Activated B cell treated with CpG ODN at 0.5 μM for 24 hours (primary cell): ENCODE results near the gene CYP3A7. TPM values are rescaled to one million over a fixed set of nuclear protein-coding genes. Genes with fewer than 3 reads are reported as not detected.
"Not testable (repeated sequence)": the region's sequence is repeated elsewhere in the genome, so short reads cannot be mapped to it uniquely, and the experiment has no call there.

Experiments used
- ATAC-seq: fragments of 200-7000 bp; cut with Tn5 transposase; one replicate; pipeline ENCODE4 v1.10.0; 2021; ENCODE audit warnings: low read depth, mild to moderate bottlenecking, moderate library complexity
- CTCF ChIA-PET: fragments of 350-600 bp; sonication (Branson Sonifier 250); formaldehyde crosslinking; loops from one replicate; lab custom pipeline; 2021; ENCODE audit warnings: antibody characterized with exemption; lab: Charles Lee
- POLR2A ChIA-PET: fragments of 350-600 bp; sonication (Branson Sonifier 250); formaldehyde crosslinking; loops from one replicate; lab custom pipeline; 2021; ENCODE audit warnings: antibody characterized with exemption; lab: Charles Lee
- DNase-seq: peaks from one replicate; pipeline ENCODE4 v3.0.0; 2022
- H3K27ac Mint-ChIP-seq: one replicate; pipeline ENCODE4 v1.8.0; 2020; ENCODE audit warnings: mixed read lengths
- H3K27me3 Mint-ChIP-seq: one replicate; pipeline ENCODE4 v1.8.0; 2021; ENCODE audit warnings: mixed read lengths
- H3K36me3 Mint-ChIP-seq: one replicate; pipeline ENCODE4 v1.8.0; 2021; ENCODE audit warnings: low read depth, mixed read lengths
- H3K4me1 Mint-ChIP-seq: one replicate; pipeline ENCODE4 v1.8.0; 2021; ENCODE audit warnings: mixed read lengths
- H3K4me3 Mint-ChIP-seq: one replicate; pipeline ENCODE4 v1.8.0; 2020; ENCODE audit warnings: mild to moderate bottlenecking, mixed read lengths
- H3K9me3 Mint-ChIP-seq: one replicate; pipeline ENCODE4 v1.8.0; 2020; ENCODE audit warnings: mixed read lengths
- CTCF ChIP-seq: fragments of 200-600 bp; IDR thresholded peaks from one replicate; pipeline ENCODE4 v1.8.0; 2022; ENCODE audit warnings: antibody characterized with exemption, mild to moderate bottlenecking
- intact Hi-C: fragments of 100-400 bp; cut with micrococcal nuclease; formaldehyde crosslinking; loops from one replicate; pipeline ENCODE4 v1.15.1; 2024
- total RNA-seq: library from RNA; stranded (reverse); gene quantifications from 2 replicates; pipeline ENCODE4 v1.2.3, GENCODE V29; 2022

Gene CYP3A7
- total RNA-seq, 1 donor from 2014 or later, result not detected

- no peaks in the 10 kb centered on the region for H3K4me1 Mint-ChIP-seq
- no peak for ATAC-seq
- H3K27me3 Mint-ChIP-seq, result peaks cover 81% of the 10 kb centered on the region
- peaks cover 5% of the 10 kb centered on the region for H3K9me3 Mint-ChIP-seq
- no peak overlapping the region for H3K27ac Mint-ChIP-seq
- no peaks in the 10 kb centered on the region for H3K36me3 Mint-ChIP-seq
- ChIA-PET POLR2A (no interaction called here), CTCF (no interaction called here)
- no peak for TF ChIP-seq CTCF
- intact Hi-C loops, result no loop called here
- DNase-seq, result no peak
- no peak overlapping the region for H3K4me3 Mint-ChIP-seq
Observed at GRCh38 chr7:99778880-99779279, 43.9 kb upstream of the CYP3A7 start.

GRCh38 chr7:99773395-99773794 is 38.4 kb upstream of the CYP3A7 start:
- H3K27me3 Mint-ChIP-seq, result peaks cover 85% of the 10 kb centered on the region
- H3K4me1 Mint-ChIP-seq, H3K9me3 Mint-ChIP-seq, H3K36me3 Mint-ChIP-seq, H3K27ac Mint-ChIP-seq, CTCF ChIA-PET, intact Hi-C loops, POLR2A ChIA-PET, H3K4me3 Mint-ChIP-seq, DNase-seq, ATAC-seq: not testable (repeated sequence)

GRCh38 chr7:99772565-99772964 is 37.6 kb upstream of the CYP3A7 start:
- no peak for DNase-seq
- no peak for ATAC-seq
- H3K4me1 Mint-ChIP-seq, result peaks cover 10% of the 10 kb centered on the region
- no peak overlapping the region for H3K27ac Mint-ChIP-seq
- no peak overlapping the region for H3K4me3 Mint-ChIP-seq
- ChIA-PET POLR2A (no interaction called here), CTCF (no interaction called here)
- no peak for TF ChIP-seq CTCF
- H3K9me3 Mint-ChIP-seq, result peaks cover 8% of the 10 kb centered on the region
- intact Hi-C loops, result no loop called here
- no peaks in the 10 kb centered on the region for H3K36me3 Mint-ChIP-seq
- peaks cover 85% of the 10 kb centered on the region for H3K27me3 Mint-ChIP-seq

- H3K4me3 Mint-ChIP-seq, CTCF ChIA-PET, H3K27ac Mint-ChIP-seq, H3K36me3 Mint-ChIP-seq, POLR2A ChIA-PET, intact Hi-C loops, DNase-seq, ATAC-seq, H3K9me3 Mint-ChIP-seq: not testable (repeated sequence)
- H3K27me3 Mint-ChIP-seq, result peaks cover 72% of the 10 kb centered on the region
- peaks cover 18% of the 10 kb centered on the region for H3K4me1 Mint-ChIP-seq
Observed at GRCh38 chr7:99769494-99769893, 34.5 kb upstream of the CYP3A7 start.

DNA sequence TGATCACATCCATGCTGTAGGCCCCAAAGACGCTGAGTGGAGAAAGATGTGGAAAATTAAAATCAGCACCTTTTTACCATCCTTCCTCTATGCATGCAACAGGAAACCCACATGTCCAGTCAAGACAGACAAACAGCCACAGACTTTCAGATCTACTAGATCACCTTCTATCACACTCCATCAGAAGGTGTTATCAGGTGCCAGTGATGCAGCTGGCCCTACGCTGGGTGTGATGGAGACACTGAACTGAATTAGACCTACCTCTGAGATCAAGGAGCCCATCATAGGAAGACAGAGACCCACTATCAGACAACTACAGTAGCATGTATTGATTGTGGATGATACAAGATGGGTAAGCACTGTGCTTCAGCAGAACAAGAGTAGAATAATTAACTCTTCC is 33.5 kb upstream of the CYP3A7 start:
- CTCF ChIA-PET, result no interaction called here
- H3K27ac Mint-ChIP-seq, result no peak overlapping the region
- H3K4me1 Mint-ChIP-seq, result peaks cover 18% of the 10 kb centered on the region

GRCh38 chr7:99767662-99768061 is 32.7 kb upstream of the CYP3A7 start:
- H3K27ac Mint-ChIP-seq, result no peak overlapping the region
- no peak for DNase-seq
- peaks cover 73% of the 10 kb centered on the region for H3K27me3 Mint-ChIP-seq
- ChIA-PET CTCF (no interaction called here), POLR2A (no interaction called here)
- H3K9me3 Mint-ChIP-seq, result peaks cover 3% of the 10 kb centered on the region
- no peak for TF ChIP-seq CTCF
- H3K4me1 Mint-ChIP-seq, result peaks cover 18% of the 10 kb centered on the region
- H3K36me3 Mint-ChIP-seq, result no peaks in the 10 kb centered on the region
- H3K4me3 Mint-ChIP-seq, result no peak overlapping the region
- peak; percentile 67 for ATAC-seq
- intact Hi-C loops, result no loop called here

More for the DNA sequence above, 33.5 kb upstream of the CYP3A7 start:
- H3K4me3 Mint-ChIP-seq, result no peak overlapping the region
- H3K36me3 Mint-ChIP-seq, result no peaks in the 10 kb centered on the region
- DNase-seq (no peak), ATAC-seq (no peak)
- H3K27me3 Mint-ChIP-seq, result peaks cover 71% of the 10 kb centered on the region
- intact Hi-C loops, result no loop called here
- peaks cover 3% of the 10 kb centered on the region for H3K9me3 Mint-ChIP-seq
- no peak for TF ChIP-seq CTCF
- POLR2A ChIA-PET, result no interaction called here
